GM21529 (cell line): ENCODE results near the gene ANXA6.

ENCODE experiments used
- ATAC-seq: cut with Tn5 transposase; IDR thresholded peaks from one replicate; pipeline ENCODE4 v1.9.1; 2021; ENCODE audit not compliant: unreplicated experiment

Gene ANXA6

GRCh38 chr5:151068433-151069197 is 89.0 kb downstream of the ANXA6 start:
- peak; percentile 58 for ATAC-seq

DNA sequence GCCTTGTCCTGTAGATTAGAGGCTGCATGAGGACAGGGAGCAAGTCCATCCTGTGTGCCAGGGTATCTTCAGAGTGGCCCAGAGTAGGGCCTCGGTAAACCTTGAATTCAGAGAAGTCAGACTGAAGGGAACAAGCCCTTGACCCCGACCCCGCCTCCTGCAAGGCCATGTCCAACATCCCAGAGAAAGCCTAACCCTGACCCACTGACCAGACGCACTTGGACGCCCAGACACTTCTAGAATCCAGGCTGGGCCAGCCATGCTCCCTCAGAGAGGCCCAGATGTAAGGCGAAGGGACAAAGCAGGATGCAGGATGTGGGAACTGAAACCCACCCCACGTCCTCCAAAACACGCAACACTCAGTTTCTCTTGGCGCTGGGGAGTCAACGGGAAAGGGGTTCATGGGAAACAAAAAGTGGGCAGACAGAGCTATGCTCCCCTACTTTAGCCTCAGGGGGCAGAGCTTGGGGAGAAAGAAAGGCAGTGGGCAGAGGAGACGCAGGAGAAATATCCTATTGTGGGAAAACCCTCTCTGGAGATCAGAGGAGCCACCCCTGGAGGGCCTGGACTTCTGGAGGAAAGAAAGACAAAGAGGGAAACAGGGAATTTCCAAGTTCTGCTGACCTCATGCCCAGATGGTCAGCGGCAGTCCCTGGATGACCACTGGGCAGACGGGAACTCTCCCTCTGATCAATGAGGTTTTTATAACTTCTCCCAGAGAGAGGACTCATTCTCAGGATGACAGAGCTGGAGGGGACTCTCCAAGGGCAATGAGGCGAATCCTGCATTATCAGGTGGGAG is 89.7 kb downstream of the ANXA6 start:
- peak; percentile 7 for ATAC-seq

- no peak for ATAC-seq
Measured at GRCh38 chr5:151066920-151067319, 90.7 kb downstream of the ANXA6 start.

DNA sequence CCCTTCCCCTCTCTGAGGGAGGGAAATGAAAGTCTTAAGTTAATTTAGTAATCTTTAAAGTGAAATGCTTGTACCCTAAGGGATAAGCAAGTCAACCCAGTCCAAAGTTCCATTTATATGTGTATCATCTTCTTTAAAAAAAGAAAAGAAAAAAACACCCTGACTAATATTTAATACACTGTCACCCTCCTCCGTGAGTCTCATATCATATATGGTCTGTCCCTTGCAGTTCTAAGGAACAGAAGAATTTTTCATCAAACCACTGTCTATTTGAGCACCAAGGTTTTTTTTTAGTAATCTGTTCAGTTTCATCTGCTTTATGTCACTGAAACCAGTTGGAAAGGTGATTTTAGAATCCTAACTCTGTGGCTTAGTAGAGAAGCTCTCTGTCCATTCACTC is 92.0 kb downstream of the ANXA6 start:
- no peak for ATAC-seq

GRCh38 chr5:151064916-151065499 is 92.6 kb downstream of the ANXA6 start:
- no peak for ATAC-seq

- no peak for ATAC-seq
Measured at GRCh38 chr5:151063142-151063989, 94.2 kb downstream of the ANXA6 start.

GRCh38 chr5:151062405-151063141 is 95.0 kb downstream of the ANXA6 start:
- no peak for ATAC-seq

- no peak for ATAC-seq
Measured at GRCh38 chr5:151060742-151061141, 96.8 kb downstream of the ANXA6 start.

GRCh38 chr5:151058891-151059489 is 98.6 kb downstream of the ANXA6 start:
- no peak for ATAC-seq

DNA sequence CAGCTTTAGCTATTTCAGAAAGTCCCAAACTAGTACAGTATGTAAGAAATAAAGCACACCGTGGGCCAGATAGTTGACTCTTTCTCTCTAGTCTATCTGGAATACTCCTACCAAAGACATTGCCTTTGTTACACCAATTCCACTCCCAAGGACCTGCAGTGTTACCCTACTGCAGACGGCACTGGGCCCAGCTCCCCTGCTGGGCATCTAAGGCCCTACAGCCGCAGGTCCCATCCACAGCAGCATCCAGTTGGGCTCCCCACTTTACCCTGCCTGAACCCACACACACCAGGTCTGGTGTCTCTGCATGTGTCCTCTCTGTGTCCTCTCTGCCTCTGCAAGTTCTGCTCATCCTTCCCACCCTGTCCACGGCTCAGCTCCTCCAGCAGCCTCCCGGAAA is 99.3 kb downstream of the ANXA6 start:
- ATAC-seq: no peak

- no peak for ATAC-seq
Measured at GRCh38 chr5:151056379-151057325, 100.9 kb downstream of the ANXA6 start.

GRCh38 chr5:151055336-151055735 is 102.2 kb downstream of the ANXA6 start:
- ATAC-seq: no peak

- no peak for ATAC-seq
Measured at GRCh38 chr5:151054709-151055108, 102.9 kb downstream of the ANXA6 start.

GRCh38 chr5:151053796-151054462 is 103.7 kb downstream of the ANXA6 start:
- no peak for ATAC-seq

GRCh38 chr5:151052836-151053235 is 104.7 kb downstream of the ANXA6 start:
- ATAC-seq: no peak

GRCh38 chr5:151051931-151052608 is 105.5 kb downstream of the ANXA6 start:
- no peak for ATAC-seq

DNA sequence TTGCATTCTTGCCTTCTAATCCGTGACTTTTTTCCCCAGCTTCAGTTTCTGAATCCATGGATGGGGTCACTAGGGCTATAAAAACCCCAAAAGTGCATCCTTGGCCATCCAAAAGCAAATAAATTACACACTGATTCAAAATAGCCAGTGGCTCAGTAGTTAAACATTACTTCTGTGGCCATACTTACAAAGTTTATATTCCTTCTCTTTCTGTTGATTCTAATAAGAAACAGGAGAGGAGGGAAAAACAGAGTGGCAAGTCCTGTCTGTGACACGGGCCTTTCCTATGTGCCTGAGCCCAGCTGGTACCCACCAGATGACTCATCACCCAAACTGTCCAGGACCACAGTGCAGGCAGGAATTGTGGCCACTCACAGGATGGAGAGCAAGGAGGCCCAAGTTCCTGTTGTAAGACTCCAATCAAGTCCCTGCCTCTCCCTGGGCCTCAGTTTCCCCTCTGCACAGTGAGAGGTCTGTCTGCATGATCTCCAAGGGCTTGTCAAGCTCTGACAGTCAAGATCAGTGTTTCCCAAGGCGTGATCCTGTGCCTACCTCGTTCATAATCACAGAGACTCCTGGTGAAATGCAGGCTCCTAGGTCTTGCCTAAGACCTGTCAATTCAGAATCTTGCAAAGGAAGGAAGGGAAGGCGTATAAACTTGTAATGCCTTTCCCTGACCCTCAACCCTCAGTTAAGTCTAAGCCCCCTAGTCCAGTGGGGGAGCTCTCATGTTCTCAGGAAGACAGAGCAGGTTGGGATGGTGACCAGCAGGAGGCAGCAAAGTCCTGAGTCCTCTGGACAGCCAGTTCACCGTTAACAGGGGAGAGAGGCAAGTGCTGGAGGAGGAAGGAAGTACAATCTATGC is 106.3 kb downstream of the ANXA6 start:
- no peak for ATAC-seq
